Measurements from ENCODE around the gene DOHH.

DOHH gene

GRCh38 chr19:3471954-3472655, 28.4 kb downstream of the DOHH start:
- Histone ChIP-seq H2AFZ (ENCODE audit: low read depth) (no peak overlapping the region), H3K27me3 (ENCODE audit: insufficient read depth, low read depth) (peaks cover 24% of the 10 kb centered on the region), H3K36me3 (ENCODE audit: insufficient read depth) (no peaks in the 10 kb centered on the region), H4K20me1 (ENCODE audit: insufficient read depth) (no peaks in the 10 kb centered on the region), H3K4me1 (ENCODE audit: low read depth, poor library complexity, severe bottlenecking) (no peaks in the 10 kb centered on the region), H3K4me3 (IDR thresholded peaks at IDR 0.05; ENCODE audit: insufficient read depth, low read depth, low read length) (no peak overlapping the region), H3K27ac (no peak overlapping the region), H3K79me2 (ENCODE audit: insufficient read depth, low read depth) (no peaks in the 10 kb centered on the region), H3K4me2 (no peak overlapping the region), H3K9ac (no peak overlapping the region)
- TF ChIP-seq CTCF (conservative IDR thresholded peaks at IDR 0.05; ENCODE audit: low read depth, low read length): peak; percentile 86

- Histone ChIP-seq H3K4me3 (IDR thresholded peaks at IDR 0.05; ENCODE audit: insufficient read depth, low read depth, low read length) (no peak overlapping the region), H3K4me1 (ENCODE audit: low read depth, poor library complexity, severe bottlenecking) (no peaks in the 10 kb centered on the region), H3K27me3 (ENCODE audit: insufficient read depth, low read depth) (peaks cover 17% of the 10 kb centered on the region), H2AFZ (ENCODE audit: low read depth) (no peak overlapping the region), H3K4me2 (no peak overlapping the region), H3K27ac (no peak overlapping the region), H3K79me2 (ENCODE audit: insufficient read depth, low read depth) (no peaks in the 10 kb centered on the region), H3K9ac (no peak overlapping the region), H4K20me1 (ENCODE audit: insufficient read depth) (no peaks in the 10 kb centered on the region), H3K36me3 (ENCODE audit: insufficient read depth) (no peaks in the 10 kb centered on the region)
- no peak for TF ChIP-seq CTCF (conservative IDR thresholded peaks at IDR 0.05; ENCODE audit: low read depth, low read length)
Measured at GRCh38 chr19:3470500-3471128, 29.9 kb downstream of the DOHH start.

GRCh38 chr19:3469638-3470499, 30.6 kb downstream of the DOHH start:
- H2AFZ ChIP-seq (ENCODE audit: low read depth): no peak overlapping the region
- no peaks in the 10 kb centered on the region for H3K4me1 ChIP-seq (ENCODE audit: low read depth, poor library complexity, severe bottlenecking)
- no peaks in the 10 kb centered on the region for H3K79me2 ChIP-seq (ENCODE audit: insufficient read depth, low read depth)
- H3K36me3 ChIP-seq (ENCODE audit: insufficient read depth): no peaks in the 10 kb centered on the region
- no peak overlapping the region for H3K9ac ChIP-seq
- H3K4me2 ChIP-seq: no peak overlapping the region
- TF ChIP-seq CTCF (conservative IDR thresholded peaks at IDR 0.05; ENCODE audit: low read depth, low read length): no peak
- H3K27ac ChIP-seq: no peak overlapping the region
- no peaks in the 10 kb centered on the region for H4K20me1 ChIP-seq (ENCODE audit: insufficient read depth)
- H3K4me3 ChIP-seq (IDR thresholded peaks at IDR 0.05; ENCODE audit: insufficient read depth, low read depth, low read length): no peak overlapping the region
- H3K27me3 ChIP-seq (ENCODE audit: insufficient read depth, low read depth): peaks cover 13% of the 10 kb centered on the region

GRCh38 chr19:3468211-3468610, 32.3 kb downstream of the DOHH start:
- Histone ChIP-seq H2AFZ (ENCODE audit: low read depth) (no peak overlapping the region), H3K9ac (no peak overlapping the region), H3K4me2 (no peak overlapping the region), H3K4me3 (IDR thresholded peaks at IDR 0.05; ENCODE audit: insufficient read depth, low read depth, low read length) (no peak overlapping the region), H3K4me1 (ENCODE audit: low read depth, poor library complexity, severe bottlenecking) (no peaks in the 10 kb centered on the region), H3K27me3 (ENCODE audit: insufficient read depth, low read depth) (no peaks in the 10 kb centered on the region; the same call in 1 of the 2 replicates), H4K20me1 (ENCODE audit: insufficient read depth) (no peaks in the 10 kb centered on the region), H3K79me2 (ENCODE audit: insufficient read depth, low read depth) (no peaks in the 10 kb centered on the region), H3K27ac (no peak overlapping the region), H3K36me3 (ENCODE audit: insufficient read depth) (no peaks in the 10 kb centered on the region)
- TF ChIP-seq CTCF (conservative IDR thresholded peaks at IDR 0.05; ENCODE audit: low read depth, low read length): no peak

All from KMS-11 (cell line).